Uterus (tissue), 2 donors: ENCODE results near the gene ARHGAP15.

Experiments
- POLR2A ChIP-seq, 2 donors: fragments of 450-650 bp; IDR thresholded peaks; one replicate each; pipeline ENCODE4 v1.6.1; 2016; ENCODE audit warnings: antibody characterized with exemption in 2 of 2, mild to moderate bottlenecking in 1 of 2, moderate library complexity in 1 of 2
- TF ChIP-seq, protein P1 (sequence below), 4 experiments: fragments of 200-600 bp in 2 of 4; fragments of 450-650 bp in 2 of 4; sonication (generic) in 2 of 4; IDR thresholded peaks; one replicate each; pipeline ENCODE4 v1.5.1; 2016 to 2019; ENCODE audit warnings: antibody characterized with exemption in 4 of 4, mild to moderate bottlenecking in 2 of 4, moderate library complexity in 1 of 4

DNA sequence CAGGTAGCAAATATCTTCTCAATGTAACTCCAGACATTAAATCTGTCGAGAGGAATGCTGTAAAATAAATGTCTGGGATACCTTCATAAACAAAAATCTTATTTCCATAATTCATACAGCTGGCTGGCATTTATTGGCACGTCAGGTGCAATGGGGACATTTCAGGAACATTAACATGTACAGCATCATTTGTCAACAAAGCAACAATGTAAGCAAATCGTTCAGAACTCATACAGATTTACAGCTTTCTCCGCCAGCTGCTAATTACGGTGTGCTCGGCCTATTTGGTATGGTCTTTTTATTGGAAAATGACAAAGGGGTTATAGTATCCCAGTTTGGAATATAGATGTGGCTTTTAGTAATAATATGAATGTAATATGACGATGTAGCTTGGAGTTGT is 464.9 kb downstream of the ARHGAP15 start:
- no peak for TF ChIP-seq POLR2A (IDR thresholded peaks at IDR 0.05)
- TF ChIP-seq, protein P1, sequence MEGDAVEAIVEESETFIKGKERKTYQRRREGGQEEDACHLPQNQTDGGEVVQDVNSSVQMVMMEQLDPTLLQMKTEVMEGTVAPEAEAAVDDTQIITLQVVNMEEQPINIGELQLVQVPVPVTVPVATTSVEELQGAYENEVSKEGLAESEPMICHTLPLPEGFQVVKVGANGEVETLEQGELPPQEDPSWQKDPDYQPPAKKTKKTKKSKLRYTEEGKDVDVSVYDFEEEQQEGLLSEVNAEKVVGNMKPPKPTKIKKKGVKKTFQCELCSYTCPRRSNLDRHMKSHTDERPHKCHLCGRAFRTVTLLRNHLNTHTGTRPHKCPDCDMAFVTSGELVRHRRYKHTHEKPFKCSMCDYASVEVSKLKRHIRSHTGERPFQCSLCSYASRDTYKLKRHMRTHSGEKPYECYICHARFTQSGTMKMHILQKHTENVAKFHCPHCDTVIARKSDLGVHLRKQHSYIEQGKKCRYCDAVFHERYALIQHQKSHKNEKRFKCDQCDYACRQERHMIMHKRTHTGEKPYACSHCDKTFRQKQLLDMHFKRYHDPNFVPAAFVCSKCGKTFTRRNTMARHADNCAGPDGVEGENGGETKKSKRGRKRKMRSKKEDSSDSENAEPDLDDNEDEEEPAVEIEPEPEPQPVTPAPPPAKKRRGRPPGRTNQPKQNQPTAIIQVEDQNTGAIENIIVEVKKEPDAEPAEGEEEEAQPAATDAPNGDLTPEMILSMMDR (IDR thresholded peaks at IDR 0.05) = no peak
